ENCODE data around the gene SLMAP.

SLMAP gene

DNA sequence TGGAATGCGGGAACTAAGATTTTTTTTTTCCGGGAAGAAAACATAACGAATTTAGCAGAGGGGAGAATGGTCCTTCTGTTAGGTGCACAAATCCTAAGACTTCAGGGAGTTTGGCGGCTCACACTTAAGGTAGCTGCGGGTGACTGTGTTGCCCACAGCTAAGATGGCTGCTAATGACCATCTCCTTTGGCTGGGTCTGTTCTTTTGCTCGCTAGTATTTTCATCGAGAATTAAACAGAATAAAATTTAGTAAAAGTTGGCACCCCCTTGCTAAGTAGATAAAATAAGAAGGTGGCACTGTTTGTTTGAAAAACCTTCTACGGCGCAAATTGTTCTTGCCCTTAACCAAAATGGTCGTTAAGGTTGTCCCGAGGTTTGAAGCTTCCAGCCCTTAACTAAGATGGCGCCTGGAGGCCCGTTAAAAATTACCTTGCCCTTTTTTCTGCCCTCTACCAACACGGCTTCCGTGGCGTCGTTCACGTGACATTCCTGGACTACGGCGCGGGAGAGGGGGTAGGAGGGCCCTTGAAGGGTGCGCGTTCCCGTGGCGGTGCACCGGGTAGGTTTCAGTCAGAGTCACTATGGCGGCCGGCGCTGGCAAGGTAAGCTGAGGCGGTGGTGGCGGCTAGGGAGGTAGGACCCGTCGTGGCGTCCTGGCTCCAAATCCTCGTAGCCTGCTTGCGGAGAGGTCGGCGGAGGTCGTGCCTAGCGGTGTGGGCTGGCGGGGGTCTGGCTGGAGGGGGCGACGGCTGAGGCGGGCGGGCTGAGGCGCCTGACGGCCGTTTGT lies at the start of gene SLMAP:
Gene SLMAP (plus strand): TSS at position 569 of the 787 bp plus-strand sequence. CDS start 1,343 bp downstream, outside the sequence.
- DNase-seq, result peak; percentile 76

DNA sequence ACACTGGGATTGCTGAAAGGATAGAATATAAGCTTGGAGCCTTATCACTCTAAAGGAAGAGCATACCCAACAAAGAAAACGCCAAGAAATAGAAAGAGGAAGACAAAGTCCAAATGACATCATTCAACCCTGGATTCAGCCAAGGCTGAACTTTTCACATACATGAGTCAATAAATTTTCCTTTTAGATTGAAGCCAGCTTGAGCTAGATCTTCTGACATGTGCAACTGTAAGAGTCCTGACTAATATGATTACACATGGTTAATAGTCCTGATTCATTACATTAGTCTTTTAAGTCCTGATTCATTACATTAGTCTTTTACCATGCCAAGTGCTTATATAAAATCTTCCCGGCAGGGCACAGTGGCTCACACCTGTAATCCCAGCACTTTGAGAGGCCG lies 49.6 kb upstream of the SLMAP start:
- DNase-seq, result no peak

DNA sequence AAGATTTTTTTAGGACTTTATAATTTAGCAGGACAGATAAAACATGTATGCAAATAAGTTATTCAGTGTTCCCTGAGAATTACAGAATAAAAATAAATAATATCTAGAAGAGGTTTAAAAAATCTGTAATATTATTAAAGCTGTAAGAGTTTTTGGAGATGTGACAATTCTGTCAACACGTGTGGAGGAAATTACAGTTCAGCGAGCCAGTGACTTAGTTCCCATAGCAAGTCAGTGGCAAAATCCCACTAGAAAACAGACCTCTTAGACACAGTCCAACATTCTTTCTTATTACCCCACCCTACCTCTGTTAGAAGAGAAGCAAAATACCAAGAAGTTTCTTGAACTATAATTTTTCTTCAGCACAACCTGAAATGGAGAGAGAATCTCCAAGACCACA lies 47.1 kb upstream of the SLMAP start:
- DNase-seq, result no peak

DNA sequence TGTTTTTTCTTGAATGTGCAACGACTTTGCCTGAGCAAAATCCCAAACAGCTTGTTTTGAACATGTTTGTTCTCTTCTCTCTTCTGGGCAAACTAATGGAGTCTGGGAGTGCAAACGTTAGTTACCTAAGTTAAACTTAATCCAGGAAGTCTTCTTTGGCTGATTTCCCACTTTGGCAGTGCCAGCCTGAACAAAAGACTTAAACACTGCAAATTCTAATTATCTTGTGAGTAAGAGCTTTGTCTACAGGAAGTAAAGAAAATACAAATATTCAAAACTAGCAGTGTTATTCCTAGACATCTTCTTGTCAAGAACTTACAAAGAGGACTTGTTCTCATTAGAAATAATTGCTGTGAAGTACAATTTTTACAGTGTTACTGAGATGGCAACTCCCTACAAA lies 46.5 kb upstream of the SLMAP start:
- no peak for DNase-seq

DNA sequence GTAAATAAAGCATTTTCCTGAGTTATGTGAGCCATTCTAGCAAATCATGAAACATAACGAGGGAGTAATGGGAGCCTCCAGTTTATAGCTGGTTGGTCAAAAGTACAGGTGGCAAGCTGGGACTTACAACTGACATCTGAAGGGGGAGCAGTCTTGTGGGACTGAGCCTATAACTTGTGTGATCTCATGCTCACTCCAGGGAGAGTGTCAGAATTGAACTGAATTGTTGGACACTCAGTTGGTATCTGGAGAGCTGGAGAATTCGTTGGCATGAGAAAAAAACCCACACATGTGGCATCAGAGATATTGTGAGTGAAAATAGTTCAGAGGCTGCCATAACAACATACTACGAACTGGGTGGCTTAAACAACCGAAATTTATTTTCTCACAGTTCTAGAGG lies 40.4 kb upstream of the SLMAP start:
- no peak for DNase-seq

- no peak for DNase-seq
Observed at GRCh38 chr3:57717205-57717868, 38.8 kb upstream of the SLMAP start.

GRCh38 chr3:57718118-57718517 lies 38.0 kb upstream of the SLMAP start:
- DNase-seq, result no peak

DNA sequence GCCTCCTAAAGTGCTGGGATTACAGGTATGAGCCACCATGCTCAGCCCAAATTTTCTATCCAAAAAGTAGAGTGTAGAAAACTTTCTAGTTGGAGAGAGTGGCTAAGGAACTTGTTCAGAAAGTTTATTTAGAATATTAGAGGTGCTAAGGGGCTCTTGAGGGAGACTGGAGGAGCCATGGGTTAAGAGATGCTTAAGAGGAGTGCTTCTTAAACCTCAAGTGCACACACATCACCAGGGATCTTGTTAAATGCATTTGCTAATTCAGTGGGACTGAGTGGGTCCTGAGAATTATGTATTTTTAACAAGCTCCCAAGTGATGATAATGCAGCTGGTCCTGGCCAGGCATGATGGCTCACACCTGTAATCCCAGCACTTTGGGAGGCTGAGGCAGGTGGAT lies 29.7 kb upstream of the SLMAP start:
- DNase-seq, result no peak

DNA sequence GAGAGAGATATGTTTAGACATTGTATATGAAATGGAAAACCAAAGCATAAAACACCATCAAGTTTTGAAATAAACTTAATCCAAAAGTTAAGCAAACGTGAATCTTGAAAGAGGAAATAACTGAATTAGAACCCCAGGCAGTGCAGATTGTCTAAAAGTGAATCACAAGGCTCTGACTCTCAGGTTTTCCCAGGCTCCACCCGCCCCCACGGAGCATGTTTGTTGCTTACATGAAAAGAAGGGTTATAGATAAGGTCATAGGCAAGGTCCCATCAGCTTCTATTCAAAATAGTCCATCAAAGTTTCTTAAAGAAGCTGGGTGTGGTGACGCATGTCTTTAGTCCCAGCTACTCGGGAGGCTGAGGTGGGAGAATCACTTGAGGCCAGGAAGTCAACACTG lies 29.0 kb upstream of the SLMAP start:
- DNase-seq, result no peak

DNA sequence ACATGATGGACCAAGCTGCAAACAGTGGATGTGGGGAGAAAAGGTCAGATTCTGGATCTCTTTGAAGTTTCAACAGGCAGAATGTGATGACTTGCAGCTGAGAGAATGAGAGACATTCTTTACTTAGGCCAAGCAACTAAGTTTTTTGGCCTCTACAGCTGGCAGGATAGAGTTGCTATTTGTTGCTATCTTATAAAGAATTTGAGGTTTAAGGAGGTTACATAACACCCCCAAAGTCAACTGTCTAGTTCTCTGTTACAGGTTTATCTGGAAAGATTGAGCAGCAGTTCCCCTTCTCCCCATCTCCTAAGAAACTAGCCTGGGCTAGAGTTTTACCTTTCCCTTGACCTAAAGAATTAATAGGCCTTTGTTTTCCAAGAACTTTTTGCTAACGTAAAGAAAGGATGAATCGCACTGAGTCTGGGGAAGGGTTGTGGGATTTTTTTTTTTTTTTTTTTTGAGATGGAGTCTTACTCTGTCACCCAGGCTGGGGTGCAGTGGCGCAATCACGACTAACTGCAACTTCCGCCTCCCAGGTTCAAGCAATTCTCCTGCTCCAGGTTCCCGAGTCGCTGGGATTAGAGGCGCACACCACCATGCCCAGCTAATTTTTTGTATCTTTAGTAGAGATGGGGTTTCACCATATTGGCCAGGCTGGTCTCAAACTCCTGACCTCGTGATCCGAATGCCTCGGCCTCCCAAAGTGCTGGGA lies 26.6 kb upstream of the SLMAP start:
- no peak for DNase-seq

- DNase-seq, result no peak
Observed at GRCh38 chr3:57730682-57731081, 25.4 kb upstream of the SLMAP start.

DNA sequence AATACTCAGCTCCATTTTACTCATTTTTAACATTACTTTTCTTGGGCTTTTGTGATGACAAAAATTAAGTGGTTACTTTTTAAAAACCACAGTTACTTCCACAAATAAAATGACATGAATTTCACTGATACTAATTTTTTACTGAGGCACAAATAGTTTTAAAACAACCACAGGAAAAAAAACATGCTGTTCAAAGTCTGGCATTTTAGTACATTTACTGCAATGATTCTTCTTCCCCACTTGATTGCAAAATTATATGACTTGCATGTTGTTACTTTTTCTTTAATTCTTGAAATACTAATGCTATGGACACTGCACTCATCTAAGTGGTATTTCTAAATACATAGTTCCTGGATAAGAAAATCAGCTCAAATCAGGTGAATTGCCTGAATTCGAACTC lies 24.8 kb upstream of the SLMAP start:
- no peak for DNase-seq

- DNase-seq, result no peak
Observed at GRCh38 chr3:57733790-57734189, 22.3 kb upstream of the SLMAP start.

GRCh38 chr3:57735405-57735804 lies 20.7 kb upstream of the SLMAP start:
- no peak for DNase-seq

- DNase-seq, result no peak
Observed at GRCh38 chr3:57737840-57738239, 18.3 kb upstream of the SLMAP start.

DNA sequence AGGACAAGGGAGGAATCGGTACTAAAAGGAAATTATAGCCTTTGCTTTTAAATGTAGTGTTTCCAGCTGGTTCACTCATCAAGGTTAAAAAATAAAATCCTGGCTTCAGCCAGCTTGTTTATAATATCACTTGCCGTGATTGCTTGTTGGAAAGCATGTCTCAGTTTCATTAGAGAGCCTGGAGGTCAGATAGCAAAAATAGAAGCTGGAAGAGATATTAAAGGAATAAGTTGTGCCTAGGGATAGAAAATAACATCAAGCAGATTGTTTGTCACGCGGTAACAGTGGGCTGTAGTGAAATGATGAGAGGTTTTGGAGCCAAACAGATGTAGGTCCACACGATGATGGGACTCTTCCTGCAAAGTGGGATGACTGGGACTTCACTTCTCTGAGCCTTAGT lies 17.7 kb upstream of the SLMAP start:
- DNase-seq, result no peak

DNA sequence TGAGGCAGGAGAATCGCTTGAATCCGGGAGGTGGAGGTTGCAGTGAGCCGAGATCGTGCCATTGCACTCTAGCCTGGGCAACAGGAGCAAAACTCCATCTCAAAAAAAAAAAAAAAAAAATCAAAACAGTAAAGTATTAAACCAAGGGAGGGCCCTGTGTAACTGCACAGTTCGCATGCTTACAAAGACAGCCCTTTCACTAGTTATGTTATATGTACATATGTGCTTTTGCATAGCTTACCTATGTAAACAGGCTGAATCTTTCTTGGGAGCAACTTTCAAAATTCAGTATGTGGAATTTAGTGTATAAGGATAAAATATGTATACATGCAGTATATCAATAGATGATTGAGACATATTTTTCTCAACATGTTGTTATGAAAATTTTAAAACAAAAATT lies 16.1 kb upstream of the SLMAP start:
- no peak for DNase-seq

GRCh38 chr3:57743496-57743895 lies 12.6 kb upstream of the SLMAP start:
- DNase-seq, result no peak

DNA sequence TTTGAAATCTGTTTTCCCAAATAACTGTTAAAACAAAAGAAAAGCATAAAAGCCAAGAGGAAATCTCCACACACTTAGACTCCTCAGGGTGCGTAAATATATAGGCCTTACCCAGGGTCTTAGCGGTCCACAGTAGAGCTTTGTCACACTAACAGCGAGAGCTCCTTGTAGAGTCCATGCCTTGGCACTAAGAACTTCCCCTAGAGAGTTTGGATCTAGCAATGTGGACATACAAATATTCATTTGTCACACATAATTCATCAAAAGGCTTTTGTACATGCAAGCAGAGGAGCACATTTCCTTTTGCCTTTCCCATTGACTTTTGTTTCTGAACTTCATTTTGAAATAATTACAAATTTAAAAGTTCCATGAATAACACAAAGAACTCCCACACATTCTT lies 11.0 kb upstream of the SLMAP start:
- no peak for DNase-seq

GRCh38 chr3:57746156-57747010 lies 9.7 kb upstream of the SLMAP start:
- no peak for DNase-seq

DNA sequence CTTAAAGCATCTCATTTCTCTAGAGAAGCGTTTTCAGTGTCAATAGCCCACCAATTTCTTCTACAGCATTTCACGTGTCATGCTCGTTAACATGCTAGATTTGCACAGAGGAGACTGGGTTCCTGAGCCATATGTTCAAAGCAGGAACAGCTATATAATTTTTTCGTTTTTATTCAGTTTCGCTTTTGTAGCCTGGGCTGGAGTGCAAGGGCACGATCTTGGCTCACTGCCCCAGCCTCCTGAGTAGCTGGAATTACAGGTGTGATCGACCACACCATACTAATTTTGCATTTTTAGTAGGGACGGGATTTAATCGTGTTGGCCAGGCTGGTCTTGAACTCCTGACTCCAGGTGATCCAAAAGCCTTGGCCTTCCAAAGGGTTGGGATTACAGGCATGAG lies 6.6 kb upstream of the SLMAP start:
- no peak for DNase-seq

- DNase-seq, result no peak
Observed at GRCh38 chr3:57752307-57752706, 3.8 kb upstream of the SLMAP start.

GRCh38 chr3:57753016-57753415 lies 3.1 kb upstream of the SLMAP start:
- DNase-seq, result no peak

All from NCI-H2107 (cell line).